Prostate gland (tissue), 2 donors: ENCODE measurements around the gene KRTAP22-2. TPM values are rescaled to one million over a fixed set of nuclear protein-coding genes. Genes with fewer than 3 reads are reported as not detected.

Experiments
- DNase-seq: peaks from one replicate; pipeline ENCODE4 v3.0.0-alpha.2; 2019; ENCODE audit warnings: low spot score
- H3K27ac ChIP-seq, 2 donors: fragments of 200-600 bp; sonication (generic); 2 replicates each; pipeline ENCODE4 v1.5.1; 2017 to 2019
- H3K27me3 ChIP-seq: fragments of 200-600 bp; sonication (generic); replicated peaks from 2 replicates; pipeline ENCODE4 v1.5.1; 2019; ENCODE audit not compliant: insufficient read depth
- H3K36me3 ChIP-seq, 2 donors: fragments of 200-600 bp; sonication (generic); 1 replicate in 1 of 2; 2 replicates in 1 of 2; pipeline versions ENCODE4 v1.5.1 to v1.8.1; 2017 to 2019
- H3K4me1 ChIP-seq: fragments of 200-600 bp; sonication (generic); replicated peaks from 2 replicates; pipeline ENCODE4 v1.5.1; 2019
- H3K4me3 ChIP-seq, 2 donors: fragments of 200-600 bp; sonication (generic); 2 replicates each; pipeline ENCODE4 v1.5.1; 2017 to 2019
- H3K9me3 ChIP-seq: fragments of 200-600 bp; sonication (generic); 2 replicates; pipeline ENCODE4 v1.5.1; 2017
- POLR2A ChIP-seq: fragments of 450-650 bp; IDR thresholded peaks from one replicate; pipeline ENCODE4 v1.6.1; 2016; ENCODE audit warnings: antibody characterized with exemption, mild to moderate bottlenecking
- POLR2AphosphoS5 ChIP-seq: sonication (generic); formaldehyde crosslinking; IDR thresholded peaks from one replicate; pipeline ENCODE4 v1.6.1; 2017; ENCODE audit warnings: antibody characterized with exemption
- WGBS: methylation state at CpG from one replicate; pipeline ENCODE4 v1.1.5; 2018; 5-methylcytosine and 5-hydroxymethylcytosine counted together
- intact Hi-C: fragments of 100-400 bp; cut with DNase I; formaldehyde crosslinking; loops from one replicate; pipeline ENCODE4 v1.14.2; 2022
- total RNA-seq, 2 donors: library from RNA; depleted of rRNA; stranded (reverse); fragments of >200 nt; gene quantifications; one replicate each; pipeline ENCODE4 v1.1.0, GENCODE V29; 2016
- TF ChIP-seq, protein P1 (sequence below), 4 experiments: fragments of 200-600 bp in 2 of 4; fragments of 450-650 bp in 2 of 4; sonication (generic) in 2 of 4; IDR thresholded peaks; 1 replicate in 3 of 4; 2 replicates in 1 of 4; pipeline ENCODE4 v1.5.1; 2016 to 2019; ENCODE audit warnings: antibody characterized with exemption in 4 of 4, mild to moderate bottlenecking in 2 of 4, moderate library complexity in 2 of 4

Gene KRTAP22-2
- total RNA-seq, 2 donors from 2014 or later = not detected

DNA sequence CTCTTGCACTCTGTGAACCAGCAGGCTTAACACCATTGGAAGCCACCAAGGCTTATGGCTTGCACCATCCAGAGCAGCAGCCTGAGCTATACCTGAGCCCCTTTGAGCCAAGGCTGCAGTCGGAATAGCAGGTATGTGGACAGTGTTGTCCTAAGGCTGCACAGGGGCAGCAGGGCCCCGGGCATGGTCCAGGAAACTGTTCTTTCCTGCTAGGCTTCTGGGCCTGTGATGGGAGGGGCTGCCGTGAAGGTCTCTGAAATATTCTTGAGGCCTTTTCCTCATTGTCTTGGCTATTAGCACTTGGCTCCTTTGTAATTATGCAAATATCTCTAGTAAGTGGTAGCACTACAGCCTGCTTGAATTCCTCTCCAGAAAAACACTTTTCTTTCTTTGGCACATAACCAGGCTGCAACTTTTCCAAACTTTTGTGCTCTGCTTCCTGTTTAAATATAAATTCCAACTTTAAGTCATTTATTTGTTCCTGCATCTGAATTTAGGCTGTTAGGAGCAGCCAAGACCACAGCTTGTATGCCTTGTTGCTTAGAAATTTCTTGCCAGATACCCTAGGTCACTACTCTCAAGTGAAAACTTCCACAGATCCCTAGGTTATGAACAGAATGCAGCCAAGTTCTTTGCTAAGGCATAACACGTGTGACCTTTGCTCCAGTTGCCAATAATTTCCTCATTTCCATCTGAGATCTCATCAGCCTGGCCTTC, 35.4 kb upstream of the KRTAP22-2 start:
- no peak overlapping the region for H3K4me3 ChIP-seq
- WGBS = 91% methylated on average over 4 of the region's 4 CpGs
- no peak for DNase-seq
- no peak overlapping the region for H3K27ac ChIP-seq
- intact Hi-C loops = no loop called here
- no peaks in the 10 kb centered on the region for H3K36me3 ChIP-seq
- H3K4me1 ChIP-seq = no peaks in the 10 kb centered on the region
- no peaks in the 10 kb centered on the region for H3K27me3 ChIP-seq
- TF ChIP-seq POLR2AphosphoS5 (no peak), POLR2A (no peak)
- TF ChIP-seq, protein P1, sequence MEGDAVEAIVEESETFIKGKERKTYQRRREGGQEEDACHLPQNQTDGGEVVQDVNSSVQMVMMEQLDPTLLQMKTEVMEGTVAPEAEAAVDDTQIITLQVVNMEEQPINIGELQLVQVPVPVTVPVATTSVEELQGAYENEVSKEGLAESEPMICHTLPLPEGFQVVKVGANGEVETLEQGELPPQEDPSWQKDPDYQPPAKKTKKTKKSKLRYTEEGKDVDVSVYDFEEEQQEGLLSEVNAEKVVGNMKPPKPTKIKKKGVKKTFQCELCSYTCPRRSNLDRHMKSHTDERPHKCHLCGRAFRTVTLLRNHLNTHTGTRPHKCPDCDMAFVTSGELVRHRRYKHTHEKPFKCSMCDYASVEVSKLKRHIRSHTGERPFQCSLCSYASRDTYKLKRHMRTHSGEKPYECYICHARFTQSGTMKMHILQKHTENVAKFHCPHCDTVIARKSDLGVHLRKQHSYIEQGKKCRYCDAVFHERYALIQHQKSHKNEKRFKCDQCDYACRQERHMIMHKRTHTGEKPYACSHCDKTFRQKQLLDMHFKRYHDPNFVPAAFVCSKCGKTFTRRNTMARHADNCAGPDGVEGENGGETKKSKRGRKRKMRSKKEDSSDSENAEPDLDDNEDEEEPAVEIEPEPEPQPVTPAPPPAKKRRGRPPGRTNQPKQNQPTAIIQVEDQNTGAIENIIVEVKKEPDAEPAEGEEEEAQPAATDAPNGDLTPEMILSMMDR (IDR thresholded peaks at IDR 0.05) = no peak
- no peaks in the 10 kb centered on the region for H3K9me3 ChIP-seq

DNA sequence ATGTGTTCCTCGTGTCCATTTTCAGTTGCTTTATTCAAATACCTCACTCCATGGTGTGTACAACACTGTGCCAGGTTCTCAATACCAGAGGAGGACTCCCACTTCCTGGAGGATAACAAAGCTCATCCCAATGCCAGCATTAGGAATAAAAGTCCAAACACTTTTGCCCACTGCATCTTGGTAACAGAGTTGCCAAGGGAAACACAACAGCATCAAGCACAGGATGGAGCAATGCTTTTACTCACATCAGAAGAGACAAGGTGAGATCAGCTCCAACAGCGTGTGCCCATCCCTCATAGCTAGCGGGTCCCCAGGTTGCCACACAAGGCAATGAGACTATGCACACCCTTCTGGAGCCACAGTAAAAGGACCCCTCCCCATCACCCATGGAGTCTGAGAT, 33.2 kb upstream of the KRTAP22-2 start:
- H3K4me3 ChIP-seq = no peak overlapping the region
- TF ChIP-seq, protein P1 (IDR thresholded peaks at IDR 0.05) = no peak
- TF ChIP-seq POLR2AphosphoS5 = no peak
- TF ChIP-seq POLR2A = no peak
- intact Hi-C loops = no loop called here
- no peak for DNase-seq
- H3K4me1 ChIP-seq = no peaks in the 10 kb centered on the region
- no peak overlapping the region for H3K27ac ChIP-seq
- no peaks in the 10 kb centered on the region for H3K9me3 ChIP-seq
- no peaks in the 10 kb centered on the region for H3K27me3 ChIP-seq
- 96% methylated on average over 3 of the region's 3 CpGs for WGBS
- no peaks in the 10 kb centered on the region for H3K36me3 ChIP-seq

DNA sequence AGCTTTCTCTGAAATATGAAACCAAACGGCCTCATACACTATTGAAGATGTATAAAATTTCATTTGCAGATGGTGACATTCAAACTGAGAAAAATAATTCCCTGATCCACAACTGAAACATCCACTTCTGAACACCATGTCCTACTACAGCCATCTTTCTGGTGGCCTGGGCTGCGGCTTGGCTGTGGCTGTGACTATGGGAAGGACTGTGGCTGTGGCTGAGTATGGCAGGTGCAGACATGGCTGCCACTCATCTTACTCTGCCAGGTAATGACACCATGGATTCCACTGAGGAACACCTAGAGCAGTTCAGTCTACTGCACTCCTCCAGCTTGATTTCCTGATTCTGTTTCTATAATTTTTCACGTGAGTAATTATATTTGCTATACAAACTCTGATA, 30.3 kb upstream of the KRTAP22-2 start, which contains the start of gene KRTAP20-4:
KRTAP20-4 (plus strand) TSS at position 106 of the 400 bp plus-strand sequence.
- no peaks in the 10 kb centered on the region for H3K9me3 ChIP-seq
- H3K27ac ChIP-seq = no peak within 1 kb of the TSS
- no peaks in the 10 kb centered on the region for H3K36me3 ChIP-seq
- TF ChIP-seq, protein P1 (IDR thresholded peaks at IDR 0.05) = no peak
- no peak for TF ChIP-seq POLR2AphosphoS5
- no peak for TF ChIP-seq POLR2A
- DNase-seq = no peak
- no peaks in the 10 kb centered on the region for H3K4me1 ChIP-seq
- H3K27me3 ChIP-seq = no peaks in the 10 kb centered on the region
- H3K4me3 ChIP-seq = no peak within 1 kb of the TSS
- intact Hi-C loops = no loop called here
- 70% methylated on average over 3 of the region's 3 CpGs for WGBS

DNA sequence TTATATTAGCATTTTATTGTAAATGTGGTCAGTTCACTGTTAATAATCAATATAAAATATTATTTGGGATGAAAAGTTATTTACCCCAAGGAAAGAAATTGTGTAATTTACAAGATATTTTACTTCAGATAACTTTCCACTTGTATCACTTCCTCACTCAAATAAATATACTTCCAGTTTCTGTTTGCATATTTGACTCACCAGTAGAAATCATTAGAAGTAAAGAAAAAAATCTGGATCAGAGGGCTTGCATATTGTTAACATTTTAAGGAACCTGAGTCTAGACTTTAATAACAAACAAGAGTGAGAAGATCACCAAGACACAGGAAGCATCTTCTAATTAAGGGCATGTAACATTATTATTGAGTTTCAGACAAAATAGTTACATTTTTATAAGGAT, 29.9 kb upstream of the KRTAP22-2 start:
- Histone ChIP-seq H3K4me3 (no peak overlapping the region), H3K27ac (no peak overlapping the region), H3K9me3 (no peaks in the 10 kb centered on the region), H3K36me3 (no peaks in the 10 kb centered on the region), H3K4me1 (no peaks in the 10 kb centered on the region), H3K27me3 (no peaks in the 10 kb centered on the region)
- intact Hi-C loops = no loop called here
- no peak for DNase-seq
- no peak for TF ChIP-seq POLR2AphosphoS5
- TF ChIP-seq, protein P1 (IDR thresholded peaks at IDR 0.05) = no peak

DNA sequence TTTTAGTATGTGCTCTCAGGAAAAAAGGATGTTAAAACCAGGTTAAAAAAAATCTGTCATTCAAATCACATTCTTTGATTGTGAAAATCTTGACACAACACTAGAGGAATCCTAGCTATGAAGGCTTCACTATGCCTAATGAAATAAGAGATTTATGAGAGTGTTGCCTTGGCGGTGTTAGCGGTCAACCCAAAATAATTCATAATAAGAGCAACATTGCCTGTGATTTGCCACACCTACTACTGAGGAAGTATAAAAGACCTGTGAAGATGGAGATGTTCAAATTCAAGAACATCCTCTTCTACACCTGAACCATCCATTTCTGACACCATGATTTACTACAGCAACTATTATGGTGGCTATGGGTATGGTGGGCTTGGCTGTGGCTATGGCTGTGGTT, 25.9 kb upstream of the KRTAP22-2 start, which contains the start of gene KRTAP20-1:
KRTAP20-1 (plus strand) TSS at position 301 of the 400 bp plus-strand sequence; CDS start at position 331, 30 bp downstream.
- intact Hi-C loops = no loop called here
- no peaks in the 10 kb centered on the region for H3K27me3 ChIP-seq
- H3K36me3 ChIP-seq = no peaks in the 10 kb centered on the region
- DNase-seq = no peak
- H3K27ac ChIP-seq = no peak within 1 kb of the TSS
- no peaks in the 10 kb centered on the region for H3K9me3 ChIP-seq
- no peak for TF ChIP-seq POLR2AphosphoS5
- no peak for TF ChIP-seq POLR2A
- TF ChIP-seq, protein P1 (IDR thresholded peaks at IDR 0.05) = no peak
- H3K4me3 ChIP-seq = no peak within 1 kb of the TSS
- no peaks in the 10 kb centered on the region for H3K4me1 ChIP-seq
- WGBS = 95% methylated on average over 2 of the region's 2 CpGs
